SIG-M5 treated with dmso at 0.1 percent for 504 hours (cell line): ENCODE measurements around the gene CLEC10A.
"Not testable (repeated sequence)": the region's sequence is repeated elsewhere in the genome, so short reads cannot be mapped to it uniquely, and the experiment has no call there.

Experiments used
- DNase-seq: peaks from one replicate; lab custom pipeline; 2025; ENCODE audit not compliant: unreplicated experiment; lab: John Stamatoyannopoulos, UW

The CLEC10A gene, protein sequence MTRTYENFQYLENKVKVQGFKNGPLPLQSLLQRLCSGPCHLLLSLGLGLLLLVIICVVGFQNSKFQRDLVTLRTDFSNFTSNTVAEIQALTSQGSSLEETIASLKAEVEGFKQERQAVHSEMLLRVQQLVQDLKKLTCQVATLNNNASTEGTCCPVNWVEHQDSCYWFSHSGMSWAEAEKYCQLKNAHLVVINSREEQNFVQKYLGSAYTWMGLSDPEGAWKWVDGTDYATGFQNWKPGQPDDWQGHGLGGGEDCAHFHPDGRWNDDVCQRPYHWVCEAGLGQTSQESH

DNA sequence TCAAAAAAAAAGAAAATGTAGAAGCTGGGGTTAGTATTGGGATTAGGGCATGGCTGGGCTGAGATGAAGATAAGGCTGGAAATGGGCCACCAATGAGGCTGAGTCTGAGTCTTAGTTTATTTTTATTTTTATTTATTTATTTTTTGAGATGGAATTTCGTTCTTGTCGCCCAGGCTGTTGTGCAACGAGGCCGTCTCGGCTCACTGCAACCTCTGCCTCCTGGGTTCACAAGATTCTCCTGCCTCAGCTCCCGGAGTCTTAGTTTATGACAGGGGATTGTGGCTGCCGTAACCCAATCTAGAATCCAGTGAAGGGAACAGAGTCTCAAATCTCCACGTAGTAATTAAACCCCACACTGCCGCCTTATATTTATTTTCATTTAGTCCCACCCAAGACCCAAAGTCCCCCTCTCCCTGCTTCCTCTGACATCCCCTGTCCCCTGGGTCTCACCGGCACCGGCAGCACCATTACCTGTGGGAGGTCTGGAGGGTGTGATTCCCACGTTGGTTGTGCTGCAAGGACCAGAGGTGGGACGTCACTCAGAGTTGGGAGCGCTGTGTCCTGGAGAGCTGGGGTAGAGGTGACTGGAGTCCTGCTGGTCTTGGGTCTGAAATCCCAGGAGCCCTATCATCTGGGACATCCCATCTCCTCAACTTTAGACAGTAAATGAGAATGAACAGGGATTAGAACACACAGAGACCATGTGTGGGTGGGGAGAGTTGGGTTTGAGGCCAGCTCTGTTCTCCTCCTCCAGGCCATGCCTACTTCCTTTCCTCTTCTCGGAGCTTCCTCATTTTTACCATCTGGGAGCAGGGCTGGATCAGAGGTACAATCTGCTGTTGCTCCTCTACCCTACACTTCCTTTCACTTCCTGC is at the start of gene CLEC10A:
Gene CLEC10A (minus strand): TSS at position 671 of the 875 bp plus-strand sequence. CDS start 1,439 bp downstream, outside the sequence.
- peak; percentile 27 for DNase-seq

DNA sequence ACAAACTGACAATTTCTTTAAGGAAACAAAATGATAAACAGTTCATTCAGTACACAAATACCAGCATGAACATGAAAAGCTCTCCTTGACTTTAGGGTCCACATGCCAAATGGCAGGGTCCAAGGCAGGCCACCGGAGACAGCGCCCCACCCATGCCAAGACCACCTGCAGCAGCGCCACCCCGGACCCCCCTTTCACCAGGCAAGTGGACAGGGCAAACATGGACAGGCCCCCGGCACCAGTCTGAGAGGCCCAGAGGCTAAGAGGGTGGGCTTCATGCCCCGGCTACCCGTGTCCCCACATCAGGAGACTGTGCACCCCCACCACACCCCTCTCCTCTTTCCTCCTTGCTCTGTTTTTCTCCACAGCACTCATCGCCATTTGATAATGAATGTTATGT is 49.3 kb upstream of the CLEC10A start:
- no peak for DNase-seq

DNA sequence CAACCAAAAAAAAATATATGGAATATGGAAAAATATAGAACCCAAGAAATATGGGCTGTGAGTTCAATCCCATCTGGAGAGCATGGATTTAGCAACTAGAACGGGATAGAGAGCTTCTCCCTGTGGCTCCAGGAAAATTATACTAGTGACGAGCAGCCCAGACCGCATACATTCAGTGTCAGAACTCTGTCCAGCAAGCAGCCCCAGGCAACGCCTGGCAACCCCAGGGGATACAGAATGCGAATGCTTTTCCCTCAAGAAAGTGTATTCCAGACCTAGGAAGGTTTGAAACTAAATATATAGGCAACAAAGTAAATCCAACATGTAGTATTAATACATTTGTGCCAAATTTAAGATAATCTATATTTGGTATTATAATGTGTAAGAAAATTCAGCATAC is 48.1 kb upstream of the CLEC10A start:
- DNase-seq, result no peak

DNA sequence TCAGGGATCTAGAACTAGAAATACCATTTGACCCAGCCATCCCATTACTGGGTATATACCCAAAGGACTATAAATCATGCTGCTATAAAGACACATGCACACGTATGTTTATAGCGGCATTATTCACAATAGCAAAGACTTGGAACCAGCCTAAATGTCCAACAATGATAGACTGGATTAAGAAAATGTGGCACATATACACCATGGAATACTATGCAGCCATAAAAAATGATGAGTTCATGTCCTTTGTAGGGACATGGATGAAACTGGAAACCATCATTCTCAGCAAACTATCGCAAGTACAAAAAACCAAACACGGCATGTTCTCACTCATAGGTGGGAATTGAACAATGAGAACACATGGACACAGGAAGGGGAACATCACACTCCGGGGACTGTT is 47.5 kb upstream of the CLEC10A start:
- not testable (repeated sequence) for DNase-seq

DNA sequence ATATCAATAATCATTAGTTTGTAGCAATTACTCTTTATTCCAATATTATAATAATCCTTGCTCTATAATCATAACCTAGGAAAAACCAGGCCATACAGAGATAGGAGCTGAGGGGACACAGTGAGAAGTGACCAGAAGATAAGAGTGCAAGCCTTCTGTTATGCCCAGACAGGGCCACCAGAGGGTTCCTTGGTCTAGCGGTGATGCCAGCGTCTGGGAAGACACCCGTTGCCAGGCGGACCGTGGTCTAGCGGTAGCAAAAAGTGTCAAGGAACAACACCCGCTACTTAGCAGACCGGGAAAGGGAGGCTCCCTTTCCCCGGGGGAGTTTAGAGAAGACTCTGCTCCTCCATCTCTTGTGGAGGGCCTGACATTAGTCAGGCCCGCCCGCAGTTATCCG is 46.3 kb upstream of the CLEC10A start:
- DNase-seq, result not testable (repeated sequence)

DNA sequence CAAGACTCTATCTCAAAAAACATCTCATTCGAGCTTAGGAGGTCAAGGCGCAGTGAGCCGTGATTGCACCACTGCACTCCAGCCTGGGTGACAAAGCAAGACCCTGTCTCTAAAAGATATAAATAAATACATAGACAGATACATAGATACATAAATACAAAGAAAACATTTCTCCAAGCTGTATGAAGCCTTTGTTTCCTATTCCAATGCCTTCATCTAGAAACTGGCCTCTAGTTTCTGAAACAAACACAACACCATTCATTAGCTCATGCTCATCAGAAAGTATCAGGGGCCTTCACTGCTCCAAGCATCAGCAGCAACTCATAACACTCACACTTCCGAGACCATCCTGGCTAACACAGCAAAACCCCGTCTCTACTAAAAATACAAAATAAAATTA is 44.9 kb upstream of the CLEC10A start:
- no peak for DNase-seq

DNA sequence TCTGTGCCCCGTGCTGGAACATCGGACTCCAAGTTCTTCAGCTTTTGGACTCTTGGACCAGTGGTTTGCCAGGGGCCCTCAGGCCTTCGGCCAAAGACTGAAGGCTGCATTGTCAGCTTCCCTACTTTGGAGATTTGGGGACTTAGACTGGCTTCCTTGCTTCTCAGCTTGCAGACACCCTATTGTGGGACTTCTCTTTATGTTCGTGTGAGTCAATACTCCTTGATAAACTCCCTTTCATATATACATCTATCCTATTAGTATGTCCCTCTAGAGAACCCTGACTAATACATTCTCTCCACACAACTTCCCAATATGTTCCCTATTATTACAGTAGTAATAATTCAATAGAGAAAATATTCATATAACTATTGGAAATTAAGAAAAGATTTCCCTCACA is 43.8 kb upstream of the CLEC10A start:
- DNase-seq, result no peak

DNA sequence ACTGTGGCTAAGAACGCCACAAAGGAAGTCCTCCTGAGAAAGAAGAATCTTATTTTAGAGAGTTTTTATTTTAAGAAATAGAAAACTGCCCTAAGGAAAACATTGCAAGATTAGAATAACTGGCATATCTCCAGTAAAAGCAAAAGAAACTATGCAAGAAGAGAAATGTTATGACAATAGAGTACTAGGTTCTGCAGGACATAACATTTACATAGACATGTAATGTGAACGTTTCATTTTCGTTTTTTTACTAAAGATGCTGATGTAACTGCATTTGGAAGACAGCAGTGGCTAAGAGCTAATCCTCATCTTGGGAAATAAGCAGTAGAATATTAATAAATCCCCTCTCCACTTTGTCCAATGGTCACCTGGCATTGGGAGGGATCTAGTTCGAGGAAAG is 42.3 kb upstream of the CLEC10A start:
- no peak for DNase-seq

DNA sequence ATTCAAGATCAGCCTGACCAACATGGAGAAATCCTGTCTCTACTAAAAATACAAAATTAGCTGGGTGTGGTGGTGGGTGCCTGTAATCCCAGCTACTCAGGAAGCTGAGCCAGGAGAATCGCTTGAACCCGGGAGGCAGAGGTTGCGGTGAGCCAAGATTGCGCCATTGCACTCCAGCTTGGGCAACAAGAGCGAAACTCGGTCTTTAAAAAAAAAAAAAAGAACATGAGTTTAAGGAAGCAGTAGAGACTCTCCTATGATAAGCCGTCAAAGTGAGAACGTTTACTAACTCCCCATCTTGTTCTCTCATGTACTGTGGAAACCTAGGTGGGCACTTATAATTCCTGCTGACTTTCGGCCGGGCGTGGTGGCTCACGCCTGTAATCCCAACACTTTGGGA is 40.6 kb upstream of the CLEC10A start:
- DNase-seq, result peak; percentile 79

DNA sequence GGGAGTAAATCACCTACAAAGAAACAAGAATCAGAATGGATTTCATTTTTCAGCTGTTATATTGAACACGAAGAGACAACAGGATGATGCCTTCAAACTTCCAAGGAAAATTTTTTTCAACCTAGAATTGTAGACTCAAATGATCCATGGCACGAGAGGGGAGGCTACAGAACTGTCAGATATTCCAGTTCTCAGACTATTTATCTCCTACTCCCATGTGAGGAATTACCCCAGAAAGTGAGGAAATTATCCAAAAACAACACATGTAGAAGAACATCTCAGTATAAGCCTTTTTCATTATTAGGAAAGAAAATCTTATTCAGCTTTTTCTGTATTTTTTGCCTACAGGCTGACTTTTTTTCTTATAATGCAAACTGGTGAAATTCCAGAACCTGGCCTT is 40.1 kb upstream of the CLEC10A start:
- DNase-seq, result no peak

DNA sequence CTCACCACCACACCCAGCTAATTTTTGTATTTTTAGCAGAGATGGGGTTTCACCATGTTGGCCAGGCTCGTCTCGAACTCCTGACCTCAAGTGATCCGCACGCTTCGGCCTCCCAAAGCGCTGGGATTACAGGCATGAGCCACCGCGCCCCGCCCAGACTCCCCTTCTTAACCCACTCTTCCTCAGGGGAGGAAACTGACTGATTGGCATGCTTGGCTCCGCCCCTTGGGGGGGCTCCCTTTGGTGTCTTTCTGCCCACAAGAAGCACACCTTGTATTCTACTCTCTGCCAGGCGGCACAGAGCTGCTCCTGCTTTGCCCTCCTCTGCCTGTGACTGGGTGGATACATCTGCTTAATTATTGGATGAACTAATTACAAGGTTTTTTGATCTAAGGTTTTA is 39.3 kb upstream of the CLEC10A start:
- no peak for DNase-seq

DNA sequence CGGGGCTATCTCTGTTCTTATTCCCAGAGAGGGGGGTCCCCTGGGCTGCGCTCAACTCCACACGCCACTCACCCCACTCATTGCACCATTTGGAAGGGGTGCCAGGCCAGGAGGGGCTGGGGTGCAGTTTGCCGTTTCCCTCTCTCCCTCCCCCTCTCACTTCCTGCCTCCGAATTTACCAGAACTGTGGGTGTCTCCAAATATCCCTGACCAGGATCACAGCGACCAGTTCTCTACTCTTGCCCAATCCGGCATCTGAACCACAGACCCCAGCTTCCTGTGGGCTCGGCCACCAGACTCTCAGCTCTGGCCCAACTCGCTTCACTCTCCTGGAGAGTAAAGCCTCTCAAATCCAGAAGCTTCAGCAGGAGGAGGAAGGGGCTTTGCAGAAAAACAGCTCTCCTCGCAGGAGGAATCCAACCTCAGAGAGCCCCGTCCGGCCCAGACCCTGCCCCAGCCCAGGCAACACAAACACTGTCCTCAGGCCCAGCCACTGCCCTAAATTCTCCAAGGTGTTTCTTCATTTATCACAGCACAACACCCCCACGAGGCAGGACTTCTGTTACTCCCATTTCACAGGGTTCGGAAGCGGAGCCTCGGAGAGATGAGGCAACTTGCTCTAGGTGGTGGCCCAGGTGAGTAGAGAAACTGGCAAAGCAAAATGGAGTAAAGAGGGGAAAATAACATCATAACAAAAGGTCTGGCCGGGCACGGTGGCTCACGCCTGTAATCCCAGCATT is 35.0 kb upstream of the CLEC10A start:
- DNase-seq, result peak; percentile 7

DNA sequence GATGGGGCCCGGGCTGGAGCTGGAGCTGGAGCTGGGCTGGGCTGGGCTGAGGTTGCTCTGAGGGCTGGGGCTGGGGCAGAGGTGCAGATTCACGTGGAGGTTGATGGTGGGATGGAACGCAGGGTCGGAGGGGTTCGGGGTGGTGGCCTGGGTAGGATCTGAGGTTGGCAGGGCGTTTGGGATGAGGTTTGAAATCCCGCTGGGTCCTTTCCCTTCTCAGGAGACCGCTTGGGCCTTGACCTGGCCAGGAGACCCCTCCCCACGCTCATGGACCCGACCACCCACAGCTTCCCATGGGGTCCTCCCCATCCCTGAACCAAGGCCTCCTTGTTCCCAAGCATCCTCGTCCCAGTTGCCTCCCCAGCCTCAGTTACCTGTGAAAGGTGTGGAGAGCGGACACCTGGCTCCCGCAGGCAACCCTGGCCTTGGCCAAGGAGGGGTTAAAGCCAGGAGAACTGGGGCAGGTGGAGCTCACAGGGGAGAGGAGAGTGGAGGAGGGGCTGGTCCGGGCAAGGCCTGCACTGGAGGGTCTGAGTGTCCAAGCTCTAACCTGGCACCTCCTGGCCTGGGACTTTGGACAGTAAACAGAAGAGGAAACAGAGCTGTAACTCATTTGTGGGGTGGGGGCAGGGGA is 34.3 kb upstream of the CLEC10A start, which contains the start of gene ASGR2:
Gene ASGR2 (minus strand): TSS at position 582 of the 634 bp plus-strand sequence. CDS start 582 bp downstream, outside the sequence.
- DNase-seq, result no peak

DNA sequence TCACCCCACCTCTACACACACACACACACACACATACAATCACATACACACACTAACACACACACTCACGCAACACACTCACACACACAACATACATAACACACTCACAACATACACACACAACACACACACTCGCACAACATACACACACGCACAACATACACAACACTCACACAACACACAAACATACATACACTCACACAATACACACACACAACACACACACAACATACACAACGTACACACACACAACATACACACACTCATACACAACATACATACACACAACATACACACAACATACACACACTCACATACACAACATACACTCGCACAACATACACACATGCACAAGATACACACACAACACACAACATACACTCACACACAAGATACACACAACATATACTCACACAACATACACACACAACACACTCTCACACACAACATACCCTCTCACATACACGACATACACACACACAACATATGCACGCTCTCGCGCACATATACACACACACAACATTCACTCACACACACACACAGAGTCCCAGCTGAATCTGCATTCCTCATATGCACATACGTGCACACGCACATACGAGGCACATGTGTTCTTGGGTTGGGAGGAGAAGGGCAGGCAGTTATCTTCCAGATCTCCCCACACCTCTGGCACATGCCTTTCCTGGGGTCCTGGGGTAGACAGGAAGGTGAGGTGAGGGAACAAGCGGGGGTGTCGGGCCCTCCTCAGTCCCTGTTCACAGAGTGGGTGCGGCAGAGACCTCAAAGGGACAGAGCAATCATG is 33.4 kb upstream of the CLEC10A start:
- DNase-seq, result no peak

DNA sequence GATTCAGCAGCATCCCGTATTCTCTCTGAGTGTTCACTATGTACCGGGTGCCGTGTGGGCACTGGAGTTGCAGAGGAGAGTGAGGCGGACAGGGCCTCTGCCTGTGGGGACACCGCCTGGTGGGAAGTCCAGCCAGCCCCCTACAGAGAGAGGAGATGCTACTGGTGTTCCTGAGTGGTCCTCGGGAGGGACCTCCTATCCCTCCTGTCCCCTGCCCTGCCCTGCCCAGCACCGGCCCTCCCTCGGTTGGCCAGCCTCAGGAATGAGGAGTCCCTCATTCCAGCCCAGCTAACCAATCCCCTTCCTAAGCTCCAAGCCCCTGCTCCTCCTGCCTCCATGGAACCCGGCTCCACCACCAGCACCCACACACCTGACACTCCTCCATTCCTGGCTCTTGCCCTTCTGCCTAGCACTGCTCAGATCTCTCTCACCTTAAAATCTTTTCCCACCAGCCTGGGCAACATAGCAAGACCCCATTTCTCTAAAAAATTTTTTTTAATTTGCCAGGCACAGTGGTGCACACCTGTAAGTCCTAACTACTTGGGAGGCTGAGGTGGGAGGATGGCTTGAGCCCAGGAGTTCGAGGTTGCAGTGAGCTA is 32.6 kb upstream of the CLEC10A start:
- DNase-seq, result no peak

DNA sequence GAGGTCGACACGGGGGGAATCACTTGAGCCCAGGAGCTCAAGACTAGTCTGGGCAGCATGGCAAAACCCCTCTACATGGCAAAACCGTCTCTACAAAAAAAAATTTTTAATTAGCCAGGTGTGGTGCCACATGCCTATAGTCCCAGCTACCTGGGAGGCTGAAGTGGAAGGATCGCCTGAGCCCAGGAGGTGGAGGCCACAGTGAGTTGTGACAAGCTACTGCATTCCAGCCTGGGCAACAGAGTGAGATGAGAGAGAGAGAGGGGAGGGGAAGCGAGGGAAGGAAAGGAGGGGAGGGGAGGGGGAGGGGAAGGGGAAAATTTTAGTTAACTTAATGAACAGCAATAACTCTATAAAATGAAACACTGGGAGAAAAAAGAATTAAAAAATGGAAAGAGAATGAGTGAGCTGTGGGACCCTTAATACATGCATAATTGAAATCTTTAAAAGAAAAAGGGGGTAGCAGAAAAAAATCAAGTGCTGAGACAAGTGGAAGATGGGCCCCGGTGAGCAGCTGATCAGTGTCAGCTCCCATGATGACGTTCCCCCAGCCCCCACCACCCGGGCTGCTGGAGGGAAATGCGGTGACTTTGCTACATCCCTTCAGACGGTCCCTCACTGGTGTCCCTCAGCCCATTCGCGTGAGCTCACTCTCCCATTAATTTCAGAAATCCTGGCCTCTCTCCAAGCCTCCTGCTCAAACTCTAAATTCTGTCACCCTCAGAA is 31.9 kb upstream of the CLEC10A start:
- no peak for DNase-seq

DNA sequence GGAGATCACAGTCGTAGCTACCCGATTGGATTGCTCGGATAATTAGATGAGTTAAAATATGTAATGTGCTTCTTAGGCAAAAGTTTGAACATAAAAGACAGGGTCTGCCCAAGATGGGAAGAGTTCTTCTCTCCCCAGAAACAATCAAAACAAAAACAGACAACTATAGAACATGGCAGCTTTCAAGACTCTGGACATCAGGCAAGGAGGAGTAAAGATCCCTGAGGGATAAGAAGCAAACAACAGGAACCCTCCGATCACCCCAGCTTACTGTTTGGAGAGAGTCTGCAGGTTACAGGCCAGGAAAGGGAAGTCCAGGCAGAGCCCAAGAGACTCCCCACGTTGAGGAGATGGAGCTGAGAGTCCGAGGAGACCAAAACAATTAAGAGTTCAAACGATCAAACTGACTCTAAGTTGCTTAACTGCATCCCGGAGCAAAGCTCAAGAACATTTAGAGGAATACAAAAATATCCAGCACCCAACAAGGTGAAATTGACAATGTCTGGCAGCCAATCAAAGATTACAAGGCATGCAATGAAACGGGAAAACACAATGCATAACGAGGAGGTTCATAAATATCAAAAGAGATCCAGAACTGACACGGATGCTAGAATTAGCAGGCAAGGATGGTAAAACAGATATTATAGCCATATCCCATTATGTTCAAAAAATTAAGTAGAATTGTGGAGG is 30.7 kb upstream of the CLEC10A start:
- DNase-seq, result no peak

DNA sequence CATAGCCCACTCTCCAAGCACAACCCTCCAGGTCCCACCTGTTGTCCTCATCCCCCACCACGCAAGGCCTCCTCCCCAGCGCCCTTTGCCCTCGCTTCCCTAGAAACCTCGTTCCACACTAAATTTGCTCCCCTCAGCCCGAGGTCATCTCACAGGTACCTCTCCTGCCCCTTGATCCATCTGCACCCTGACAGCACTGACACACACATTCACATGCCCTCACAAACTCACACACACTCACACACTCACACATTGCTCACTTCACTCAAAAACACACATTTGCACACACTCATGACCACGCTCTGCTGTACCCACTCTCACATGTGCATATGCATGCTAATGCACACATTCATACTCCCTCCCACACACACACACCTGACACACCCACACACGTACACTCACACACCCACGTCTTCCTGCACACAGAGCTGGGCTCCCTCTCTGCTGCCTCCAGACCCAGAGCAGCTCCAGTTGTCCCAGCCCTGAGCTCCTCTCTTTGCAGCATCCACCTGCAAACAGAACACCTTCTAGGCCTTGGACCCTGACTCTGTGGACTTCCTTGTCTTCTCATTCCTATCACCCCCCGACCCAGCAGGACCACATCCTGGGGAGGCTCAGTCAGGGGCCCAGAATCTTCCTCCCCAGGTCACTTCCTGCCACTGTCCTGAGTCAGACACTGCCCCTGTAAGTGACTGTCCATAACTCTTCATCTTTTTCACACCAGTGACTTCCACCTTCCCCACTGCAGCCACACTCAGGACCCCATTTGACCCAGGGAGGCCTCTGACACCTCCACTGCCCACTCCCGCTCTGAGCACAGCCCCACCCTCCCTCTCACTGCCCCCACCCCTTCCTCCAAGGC is 29.6 kb upstream of the CLEC10A start:
- no peak for DNase-seq
